CD4-positive, alpha-beta T cell treated with Interleukin-21 for 1 hour (primary cell): Measurements from ENCODE around the gene HNRNPDL.
"Not testable (repeated sequence)": the region's sequence is repeated elsewhere in the genome, so short reads cannot be mapped to it uniquely, and the experiment has no call there.

ENCODE experiments used
- DNase-seq: peaks from one replicate; pipeline ENCODE4 v3.0.0-alpha.2; 2020

The HNRNPDL gene

GRCh38 chr4:82431831-82432230 lies 1.6 kb upstream of the HNRNPDL start:
- DNase-seq, result no peak

- DNase-seq, result peak; percentile 50
These were observed 893 bp upstream of the HNRNPDL start for GRCh38 chr4:82430964-82431745.

GRCh38 chr4:82429728-82430192 lies 502 bp downstream of the HNRNPDL start:
- peak; percentile 81 for DNase-seq

GRCh38 chr4:82428969-82429727 lies 1.1 kb downstream of the HNRNPDL start:
- peak; percentile 95 for DNase-seq

GRCh38 chr4:82428526-82428968 lies 1.7 kb downstream of the HNRNPDL start:
- DNase-seq, result no peak

GRCh38 chr4:82425478-82425877 lies 4.8 kb downstream of the HNRNPDL start:
- no peak for DNase-seq

GRCh38 chr4:82423245-82424054 lies 6.8 kb downstream of the HNRNPDL start:
- DNase-seq, result no peak

GRCh38 chr4:82422616-82423015 lies 7.6 kb downstream of the HNRNPDL start:
- DNase-seq, result no peak

- DNase-seq, result no peak
These were observed 8.3 kb downstream of the HNRNPDL start for GRCh38 chr4:82421796-82422560.

GRCh38 chr4:82419451-82419850 lies 10.8 kb downstream of the HNRNPDL start:
- DNase-seq, result no peak

- no peak for DNase-seq
These were observed 14.3 kb downstream of the HNRNPDL start for GRCh38 chr4:82415922-82416365.

GRCh38 chr4:82415061-82415460 lies 15.2 kb downstream of the HNRNPDL start:
- not testable (repeated sequence) for DNase-seq

GRCh38 chr4:82403725-82404124 lies 26.5 kb downstream of the HNRNPDL start:
- no peak for DNase-seq

GRCh38 chr4:82402196-82402775 lies 28.0 kb downstream of the HNRNPDL start:
- DNase-seq, result no peak

- DNase-seq, result no peak
These were observed 28.7 kb downstream of the HNRNPDL start for GRCh38 chr4:82401600-82401999.

GRCh38 chr4:82398263-82398662 lies 32.0 kb downstream of the HNRNPDL start:
- DNase-seq, result no peak

GRCh38 chr4:82397527-82397926 lies 32.7 kb downstream of the HNRNPDL start:
- DNase-seq, result no peak

GRCh38 chr4:82394896-82395295 lies 35.4 kb downstream of the HNRNPDL start:
- DNase-seq, result no peak

GRCh38 chr4:82390061-82390460 lies 40.2 kb downstream of the HNRNPDL start:
- DNase-seq, result not testable (repeated sequence)

- no peak for DNase-seq
These were observed 41.9 kb downstream of the HNRNPDL start for GRCh38 chr4:82388405-82388804.

GRCh38 chr4:82386312-82386711 lies 44.0 kb downstream of the HNRNPDL start:
- DNase-seq, result not testable (repeated sequence)

GRCh38 chr4:82382751-82383150 lies 47.5 kb downstream of the HNRNPDL start:
- no peak for DNase-seq
